ENCODE data around the gene TPM3. TPM values are rescaled to one million over a fixed set of nuclear protein-coding genes. Genes with fewer than 3 reads are reported as not detected.
"Not testable (repeated sequence)": the region's sequence is repeated elsewhere in the genome, so short reads cannot be mapped to it uniquely, and the experiment has no call there.

The TPM3 gene
- total RNA-seq, 1 donor from 2014 or later: 665 TPM

DNA sequence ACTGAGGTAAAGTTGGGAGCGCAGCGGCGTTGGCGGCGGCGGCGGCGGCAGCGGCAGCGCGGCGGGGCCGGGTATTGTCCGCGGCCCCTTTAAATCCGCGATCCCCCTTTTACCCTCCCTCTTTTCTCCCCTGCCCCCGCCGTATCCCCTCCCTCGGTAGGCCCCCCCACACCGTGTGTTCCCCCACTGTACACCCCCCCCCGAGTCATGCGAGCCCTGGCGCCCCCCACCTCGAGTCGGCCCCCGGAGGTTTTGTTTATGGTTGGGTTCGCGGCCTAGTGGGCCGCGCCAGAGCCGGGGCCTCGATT, 29.0 kb upstream of the TPM3 start:
- intact Hi-C loops (cut with micrococcal nuclease): loop anchor here (1.0 to 10.0 kb wide), 15 partner anchors 15 to 780 kb away; partner anchors contain the start of genes CFAP141, CKS1B, FLAD1 and GATAD2B
- peaks cover 68% of the 10 kb centered on the region for H3K4me1 Mint-ChIP-seq (ENCODE audit: low read depth)
- no peaks in the 10 kb centered on the region for H3K27me3 Mint-ChIP-seq (ENCODE audit: insufficient read depth)
- DNase-seq (ENCODE audit: low spot score): no peak
- H3K9me3 Mint-ChIP-seq: peaks cover 3% of the 10 kb centered on the region
- H3K36me3 Mint-ChIP-seq (ENCODE audit: low read depth): peaks cover 65% of the 10 kb centered on the region
- H3K27ac Mint-ChIP-seq: peak overlapping the region; percentile 99
- H3K4me3 Mint-ChIP-seq: peak overlapping the region; percentile 97

DNA sequence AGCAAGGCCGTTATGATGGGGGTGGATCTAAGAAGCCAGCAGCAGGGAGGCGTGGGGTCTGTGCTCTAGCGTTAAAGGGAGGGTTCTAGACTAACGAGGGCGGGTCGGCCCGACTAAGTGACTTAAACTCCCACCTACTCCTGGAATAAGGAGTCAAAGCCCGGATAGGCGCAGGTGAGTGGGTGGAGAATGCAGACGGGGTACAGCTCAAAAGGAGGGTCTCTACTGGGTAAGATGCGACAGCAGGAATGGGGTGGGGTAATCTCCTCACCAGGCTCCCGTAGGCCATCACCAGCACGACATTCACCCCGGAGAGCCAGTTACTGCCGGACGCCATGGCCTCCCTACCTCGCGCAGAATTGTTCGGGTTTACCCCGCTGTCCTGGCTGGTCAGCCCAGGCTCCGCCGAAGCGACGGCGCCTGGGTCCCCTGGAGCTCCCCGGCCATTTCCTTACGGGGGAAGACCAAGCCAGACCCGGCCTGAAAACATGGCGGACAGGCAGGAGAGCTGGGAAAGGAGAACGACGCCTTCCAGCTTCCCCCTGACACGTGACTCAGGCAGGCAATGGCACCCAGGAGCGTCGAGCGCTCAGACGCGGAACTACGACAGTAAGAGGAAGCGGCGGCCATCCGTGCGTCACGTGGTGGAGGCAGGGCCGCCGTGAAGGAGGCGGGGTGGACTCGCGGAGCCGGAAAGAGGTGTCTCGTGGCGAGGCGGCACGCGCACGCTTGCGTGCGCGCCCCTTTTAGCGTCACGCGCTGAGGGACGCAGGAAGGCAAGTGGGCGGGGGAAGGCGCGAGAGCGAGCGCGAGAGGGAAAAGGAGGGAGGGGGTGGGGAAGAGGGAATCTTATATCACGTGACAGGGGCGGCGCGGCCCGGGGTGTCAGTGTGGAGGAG, 28.4 kb upstream of the TPM3 start, which contains the start of gene UBAP2L:
Gene UBAP2L (plus strand): TSS at position 885 of the 899 bp plus-strand sequence. CDS start 4,169 bp downstream, outside the sequence.
- peaks cover 59% of the 10 kb centered on the region for H3K36me3 Mint-ChIP-seq (ENCODE audit: low read depth)

DNA sequence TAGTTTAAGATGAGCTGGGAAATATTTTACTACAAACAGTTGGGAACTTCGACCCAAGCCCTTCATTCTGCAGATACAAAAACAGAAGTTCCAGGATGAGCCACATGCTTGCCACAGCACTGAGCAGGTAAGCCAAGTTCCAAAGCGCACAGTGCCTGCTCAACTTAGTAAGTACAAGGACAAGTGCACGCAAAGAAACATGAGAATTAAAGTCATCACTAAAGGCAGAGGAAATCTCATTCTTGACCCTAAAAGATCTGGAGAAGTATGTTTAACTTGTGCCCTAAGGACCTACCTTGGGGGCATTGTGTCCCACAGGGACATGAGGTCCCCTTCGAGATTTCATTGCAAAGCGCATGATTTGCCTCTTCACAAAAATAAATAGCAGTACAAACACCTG, 27.6 kb upstream of the TPM3 start:
- Mint-ChIP-seq H3K4me1 (ENCODE audit: low read depth) (peaks cover 56% of the 10 kb centered on the region), H3K36me3 (ENCODE audit: low read depth) (peaks cover 52% of the 10 kb centered on the region), H3K27ac (peak overlapping the region; percentile 99), H3K27me3 (ENCODE audit: insufficient read depth) (no peaks in the 10 kb centered on the region), H3K9me3 (peaks cover 3% of the 10 kb centered on the region), H3K4me3 (peak overlapping the region; percentile 97)
- no peak for DNase-seq (ENCODE audit: low spot score)
- intact Hi-C loops (cut with micrococcal nuclease): no loop called here

More for the DNA sequence above, 28.4 kb upstream of the TPM3 start, which contains the start of gene UBAP2L:
- intact Hi-C loops (cut with micrococcal nuclease): loop anchor here (1.0 to 10.0 kb wide), 15 partner anchors 14 to 781 kb away; partner anchors contain the start of genes CFAP141, CKS1B, FLAD1 and GATAD2B
- H3K9me3 Mint-ChIP-seq: peaks cover 3% of the 10 kb centered on the region
- H3K27me3 Mint-ChIP-seq (ENCODE audit: insufficient read depth): no peaks in the 10 kb centered on the region
- DNase-seq (ENCODE audit: low spot score): peak; percentile 99
- H3K4me3 Mint-ChIP-seq: peak within 1 kb of the TSS; percentile 97
- peaks cover 62% of the 10 kb centered on the region for H3K4me1 Mint-ChIP-seq (ENCODE audit: low read depth)
- peak within 1 kb of the TSS; percentile 99 for H3K27ac Mint-ChIP-seq

DNA sequence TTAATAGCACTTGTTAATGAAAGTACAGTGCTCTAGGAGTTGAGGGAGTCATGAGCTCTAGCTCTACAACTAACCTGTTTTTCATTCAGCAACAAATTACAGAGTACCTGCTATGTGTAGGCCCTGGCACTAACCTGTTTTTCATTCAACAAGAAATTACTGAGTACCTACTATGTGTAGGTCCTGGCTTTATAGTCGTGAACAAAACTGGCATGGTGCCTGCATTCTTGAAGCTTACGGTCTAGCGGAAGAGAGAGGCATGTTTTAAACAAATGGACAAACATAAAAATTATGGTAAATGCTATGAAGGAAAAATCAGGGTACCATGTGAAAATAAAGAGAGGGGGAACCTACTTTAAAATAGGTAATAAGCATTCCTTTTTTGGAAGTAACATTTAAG, 26.6 kb upstream of the TPM3 start:
- peaks cover 51% of the 10 kb centered on the region for H3K36me3 Mint-ChIP-seq (ENCODE audit: low read depth)
- H3K27ac Mint-ChIP-seq: peak overlapping the region; percentile 19
- H3K4me1 Mint-ChIP-seq (ENCODE audit: low read depth): peaks cover 53% of the 10 kb centered on the region
- H3K9me3 Mint-ChIP-seq: peaks cover 3% of the 10 kb centered on the region
- peak overlapping the region; percentile 97 for H3K4me3 Mint-ChIP-seq
- intact Hi-C loops (cut with micrococcal nuclease): no loop called here
- DNase-seq (ENCODE audit: low spot score): no peak
- no peaks in the 10 kb centered on the region for H3K27me3 Mint-ChIP-seq (ENCODE audit: insufficient read depth)

DNA sequence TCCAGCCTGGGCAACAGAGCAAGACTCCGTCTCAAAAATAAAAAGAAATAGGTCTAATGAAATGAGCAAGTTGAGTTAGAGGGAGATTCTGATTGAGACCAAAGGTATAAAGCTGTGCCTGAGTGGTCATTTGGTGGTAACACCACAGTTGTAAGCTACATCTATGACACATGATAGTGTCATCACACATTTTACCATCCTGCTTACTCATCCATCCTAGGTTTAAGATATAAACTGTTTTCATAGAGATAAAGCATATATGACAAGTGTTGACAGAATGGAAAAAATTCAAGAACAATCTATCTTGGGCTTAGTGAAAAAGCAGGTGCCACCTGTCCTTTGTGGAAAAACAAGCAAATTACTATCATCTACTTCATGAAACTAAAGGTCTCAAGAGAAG, 21.4 kb upstream of the TPM3 start:
- Mint-ChIP-seq H3K9me3 (no peaks in the 10 kb centered on the region), H3K4me3 (no peak overlapping the region), H3K27ac (peak overlapping the region; percentile 81), H3K4me1 (ENCODE audit: low read depth) (peaks cover 35% of the 10 kb centered on the region), H3K27me3 (ENCODE audit: insufficient read depth) (no peaks in the 10 kb centered on the region), H3K36me3 (ENCODE audit: low read depth) (peaks cover 46% of the 10 kb centered on the region)
- DNase-seq (ENCODE audit: low spot score): no peak
- intact Hi-C loops (cut with micrococcal nuclease): no loop called here

DNA sequence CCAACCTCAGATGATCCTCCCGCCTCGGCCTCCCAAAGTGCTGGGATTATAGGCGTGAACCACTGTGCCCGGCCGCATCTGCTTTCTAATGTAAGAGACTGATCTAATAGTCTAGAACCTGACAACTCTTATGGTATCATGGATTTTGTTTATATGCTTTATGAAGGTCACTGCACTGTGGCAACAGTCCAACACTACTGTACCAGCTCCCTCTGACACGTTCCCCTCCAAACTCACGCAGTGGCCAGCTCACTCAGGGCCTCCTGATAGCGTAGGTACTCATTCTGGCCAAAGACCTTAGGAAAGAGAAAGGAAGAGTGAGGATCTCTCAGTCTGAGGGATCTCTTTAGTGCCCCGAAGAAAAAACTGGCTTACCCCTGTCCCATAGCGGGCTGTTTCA, 20.2 kb upstream of the TPM3 start:
- Mint-ChIP-seq H3K9me3 (no peaks in the 10 kb centered on the region), H3K27me3 (ENCODE audit: insufficient read depth) (no peaks in the 10 kb centered on the region), H3K36me3 (ENCODE audit: low read depth) (peaks cover 43% of the 10 kb centered on the region), H3K4me1 (ENCODE audit: low read depth) (peaks cover 30% of the 10 kb centered on the region), H3K27ac (peak overlapping the region; percentile 36), H3K4me3 (no peak overlapping the region)
- intact Hi-C loops (cut with micrococcal nuclease): no loop called here
- DNase-seq (ENCODE audit: low spot score): no peak

DNA sequence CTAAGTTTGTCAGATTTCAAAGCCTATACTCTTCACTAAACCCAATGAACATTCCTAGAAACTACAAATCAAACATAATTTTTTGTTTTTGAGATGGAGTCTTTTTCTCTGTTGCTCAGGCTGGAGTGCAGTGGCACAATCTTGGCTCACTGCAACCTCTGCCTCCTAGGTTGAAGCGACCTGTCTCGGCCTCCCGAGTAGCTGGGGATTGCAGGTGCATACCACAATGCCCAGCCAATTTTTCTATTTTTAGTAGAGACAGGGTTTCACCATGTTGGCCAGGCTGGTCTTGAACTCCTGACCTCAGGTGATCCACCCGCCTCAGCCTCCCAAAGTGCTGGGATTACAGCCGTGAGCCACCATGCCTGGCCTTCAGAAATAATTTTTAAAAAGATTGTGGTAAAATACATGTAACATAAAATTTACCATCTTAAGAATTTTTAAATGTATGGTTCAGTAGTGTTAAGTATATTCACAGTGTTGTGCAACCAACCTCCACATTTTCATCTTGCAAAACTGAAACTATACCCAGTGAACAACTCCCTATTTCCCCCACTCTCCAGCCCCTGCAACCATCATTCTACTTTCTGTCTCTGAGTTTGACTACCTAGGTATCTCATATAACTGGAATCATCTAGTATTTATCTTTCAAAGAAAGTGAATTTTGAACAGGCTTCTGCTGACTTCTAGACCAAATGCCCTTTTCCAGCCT, 16.9 kb upstream of the TPM3 start:
- Mint-ChIP-seq H3K27ac (peak overlapping the region; percentile 60), H3K36me3 (ENCODE audit: low read depth) (peaks cover 51% of the 10 kb centered on the region), H3K4me1 (ENCODE audit: low read depth) (peaks cover 42% of the 10 kb centered on the region)

DNA sequence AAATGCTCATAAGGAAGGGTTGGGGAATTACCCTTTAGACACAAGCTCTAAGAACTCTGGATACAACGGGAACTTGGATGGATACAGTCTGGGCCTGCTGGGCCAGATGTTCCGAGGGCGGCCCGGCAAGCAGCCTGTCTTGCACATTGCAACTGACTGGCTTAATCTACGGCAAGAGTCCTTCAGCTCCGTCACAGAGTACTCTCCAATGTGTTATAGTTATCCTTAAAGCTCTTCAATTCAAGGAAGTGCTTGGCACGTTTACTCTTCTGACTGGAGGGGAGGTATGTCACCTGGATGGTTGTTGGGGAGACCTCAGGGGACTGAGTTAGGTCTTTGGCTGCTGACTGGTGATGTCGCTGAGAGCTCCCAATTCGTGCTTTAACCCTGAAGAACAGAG, 15.4 kb upstream of the TPM3 start:
- intact Hi-C loops (cut with micrococcal nuclease): no loop called here
- H3K27ac Mint-ChIP-seq: peak overlapping the region; percentile 73
- H3K27me3 Mint-ChIP-seq (ENCODE audit: insufficient read depth): no peaks in the 10 kb centered on the region

More for the DNA sequence above, 16.9 kb upstream of the TPM3 start:
- H3K4me3 Mint-ChIP-seq: no peak overlapping the region
- intact Hi-C loops (cut with micrococcal nuclease): no loop called here
- no peaks in the 10 kb centered on the region for H3K9me3 Mint-ChIP-seq
- H3K27me3 Mint-ChIP-seq (ENCODE audit: insufficient read depth): no peaks in the 10 kb centered on the region
- no peak for DNase-seq (ENCODE audit: low spot score)

DNA sequence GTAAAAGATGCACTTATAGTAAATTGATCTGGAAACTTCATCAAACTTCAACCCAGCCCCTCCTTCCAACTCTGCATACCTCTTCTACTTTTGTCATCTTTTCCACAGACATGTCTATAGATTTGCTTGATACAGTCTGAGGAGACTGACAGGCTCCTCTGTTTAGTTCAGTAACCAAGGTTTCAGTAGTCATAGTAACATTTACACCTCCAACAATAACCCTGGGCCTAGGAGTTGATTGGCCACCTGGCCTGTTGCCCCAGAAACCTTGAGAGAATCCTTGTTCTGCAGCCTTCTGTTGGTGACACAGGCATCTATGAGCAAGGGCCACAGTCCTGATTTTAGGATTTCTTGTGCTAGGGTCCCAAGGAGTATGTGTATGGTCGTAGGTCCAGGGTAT, 14.3 kb upstream of the TPM3 start, which contains the start of gene CFAP141:
Gene CFAP141 (minus strand): TSS at position 138 of the 400 bp plus-strand sequence. CDS start 26 bp downstream, at position 112.
- no peak for DNase-seq (ENCODE audit: low spot score)
- H3K4me3 Mint-ChIP-seq: peak within 1 kb of the TSS; percentile 28
- H3K4me1 Mint-ChIP-seq (ENCODE audit: low read depth): peaks cover 35% of the 10 kb centered on the region
- intact Hi-C loops (cut with micrococcal nuclease): loop anchor here (1.0 kb wide), 1 partner anchor 14 kb away; the partner anchor contains the start of gene UBAP2L
- peaks cover 33% of the 10 kb centered on the region for H3K36me3 Mint-ChIP-seq (ENCODE audit: low read depth)
- H3K9me3 Mint-ChIP-seq: no peaks in the 10 kb centered on the region
- H3K27ac Mint-ChIP-seq: peak within 1 kb of the TSS; percentile 97
- H3K27me3 Mint-ChIP-seq (ENCODE audit: insufficient read depth): no peaks in the 10 kb centered on the region

More for the DNA sequence above, 15.4 kb upstream of the TPM3 start:
- Mint-ChIP-seq H3K4me3 (no peak overlapping the region), H3K4me1 (ENCODE audit: low read depth) (peaks cover 35% of the 10 kb centered on the region), H3K36me3 (ENCODE audit: low read depth) (peaks cover 38% of the 10 kb centered on the region), H3K9me3 (no peaks in the 10 kb centered on the region)
- no peak for DNase-seq (ENCODE audit: low spot score)

DNA sequence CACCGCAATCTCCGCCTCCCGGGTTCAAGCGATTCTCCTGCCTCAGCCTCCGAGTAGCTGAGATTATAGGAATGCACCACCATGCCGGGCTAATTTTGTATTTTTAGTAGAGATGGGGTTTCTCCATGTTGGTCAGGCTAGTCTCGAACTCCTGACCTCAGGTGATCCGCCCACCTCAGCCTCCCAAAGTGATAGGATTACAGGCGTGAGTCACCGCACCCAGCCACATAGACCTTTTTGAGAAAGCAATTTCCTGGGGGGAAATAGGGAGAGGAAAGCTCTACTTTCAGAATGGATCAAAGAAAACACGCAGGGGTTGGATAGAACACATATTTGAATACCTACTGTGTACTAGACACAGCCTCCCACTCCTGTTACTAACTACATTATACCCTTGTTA, 13.9 kb upstream of the TPM3 start:
- DNase-seq (ENCODE audit: low spot score); H3K27me3 Mint-ChIP-seq (ENCODE audit: insufficient read depth); H3K9me3 Mint-ChIP-seq: not testable (repeated sequence)
- Mint-ChIP-seq H3K36me3 (ENCODE audit: low read depth) (peaks cover 33% of the 10 kb centered on the region), H3K4me1 (ENCODE audit: low read depth) (peaks cover 35% of the 10 kb centered on the region), H3K4me3 (peak overlapping the region; percentile 28), H3K27ac (peak overlapping the region; percentile 97)
- intact Hi-C loops (cut with micrococcal nuclease): loop anchor here (1.0 kb wide), 1 partner anchor 15 kb away; the partner anchor contains the start of gene UBAP2L

DNA sequence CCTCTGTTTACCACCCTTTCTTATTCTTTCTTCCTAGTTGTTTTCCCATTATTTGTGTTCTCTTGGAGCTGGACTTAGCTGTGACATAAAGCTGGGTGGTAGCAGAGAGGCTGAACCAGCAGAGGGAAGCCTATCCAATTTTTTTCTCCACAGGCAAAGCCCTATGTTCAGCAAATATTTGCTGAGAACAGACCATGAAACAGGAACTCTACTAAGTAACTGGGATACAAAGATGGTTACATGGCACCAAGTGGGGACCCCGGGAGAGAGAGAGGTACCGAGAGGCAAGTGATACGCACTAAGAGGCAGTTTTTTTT, 7.6 kb upstream of the TPM3 start:
- Mint-ChIP-seq H3K9me3 (no peaks in the 10 kb centered on the region), H3K27me3 (ENCODE audit: insufficient read depth) (peaks cover 3% of the 10 kb centered on the region), H3K36me3 (ENCODE audit: low read depth) (no peaks in the 10 kb centered on the region), H3K4me3 (no peak overlapping the region), H3K4me1 (ENCODE audit: low read depth) (no peaks in the 10 kb centered on the region), H3K27ac (no peak overlapping the region)
- DNase-seq (ENCODE audit: low spot score): no peak
- intact Hi-C loops (cut with micrococcal nuclease): loop anchor here (1.0 kb wide), 3 partner anchors 13 to 136 kb away; no protein-coding TSS in a partner anchor

DNA sequence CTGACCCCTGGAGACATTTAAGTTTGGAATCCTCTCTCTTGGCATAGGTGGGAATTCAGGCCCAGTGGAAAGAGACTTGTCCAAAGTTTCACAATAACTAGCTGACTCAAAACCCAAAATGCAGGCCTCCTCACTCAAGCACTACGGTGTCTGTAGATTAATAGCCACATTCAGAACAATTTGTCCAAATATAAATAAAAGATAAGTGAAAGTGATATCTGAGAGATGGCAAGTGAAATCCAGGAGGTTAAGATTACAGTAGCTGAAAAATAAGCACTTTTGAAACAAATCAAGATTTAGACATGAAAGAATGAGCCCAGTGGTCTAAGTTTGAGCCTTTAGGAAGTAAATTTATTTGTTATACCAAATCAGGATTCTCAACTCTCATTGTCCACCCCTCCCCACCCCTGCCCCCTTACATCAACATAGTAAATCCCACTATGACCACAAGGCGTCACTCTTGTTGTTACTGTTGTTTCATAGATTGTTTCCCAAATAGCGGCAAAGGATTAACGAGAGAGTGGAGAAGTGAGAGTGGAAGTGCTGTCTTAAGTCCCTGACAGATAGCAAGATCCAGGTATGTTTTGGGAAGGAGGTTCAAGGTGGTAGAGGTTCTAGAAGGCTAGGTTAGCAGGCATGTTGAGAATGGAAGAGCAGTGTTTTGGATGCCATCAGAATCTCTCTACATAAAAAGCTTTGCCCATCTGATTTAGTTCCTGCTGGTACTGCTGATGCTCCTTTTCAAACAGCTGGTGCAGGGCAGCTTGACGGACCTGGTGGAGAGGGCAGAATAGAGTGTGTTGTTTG, 7.1 kb upstream of the TPM3 start:
- DNase-seq (ENCODE audit: low spot score): no peak
- Mint-ChIP-seq H3K36me3 (ENCODE audit: low read depth) (no peaks in the 10 kb centered on the region), H3K27me3 (ENCODE audit: insufficient read depth) (peaks cover 6% of the 10 kb centered on the region), H3K9me3 (no peaks in the 10 kb centered on the region), H3K4me3 (no peak overlapping the region), H3K27ac (no peak overlapping the region), H3K4me1 (ENCODE audit: low read depth) (no peaks in the 10 kb centered on the region)
- intact Hi-C loops (cut with micrococcal nuclease): loop anchor here (1.0 kb wide), 3 partner anchors 13 to 136 kb away; no protein-coding TSS in a partner anchor
